ENCODE measurements around the gene PCBD1.

Gene PCBD1

DNA sequence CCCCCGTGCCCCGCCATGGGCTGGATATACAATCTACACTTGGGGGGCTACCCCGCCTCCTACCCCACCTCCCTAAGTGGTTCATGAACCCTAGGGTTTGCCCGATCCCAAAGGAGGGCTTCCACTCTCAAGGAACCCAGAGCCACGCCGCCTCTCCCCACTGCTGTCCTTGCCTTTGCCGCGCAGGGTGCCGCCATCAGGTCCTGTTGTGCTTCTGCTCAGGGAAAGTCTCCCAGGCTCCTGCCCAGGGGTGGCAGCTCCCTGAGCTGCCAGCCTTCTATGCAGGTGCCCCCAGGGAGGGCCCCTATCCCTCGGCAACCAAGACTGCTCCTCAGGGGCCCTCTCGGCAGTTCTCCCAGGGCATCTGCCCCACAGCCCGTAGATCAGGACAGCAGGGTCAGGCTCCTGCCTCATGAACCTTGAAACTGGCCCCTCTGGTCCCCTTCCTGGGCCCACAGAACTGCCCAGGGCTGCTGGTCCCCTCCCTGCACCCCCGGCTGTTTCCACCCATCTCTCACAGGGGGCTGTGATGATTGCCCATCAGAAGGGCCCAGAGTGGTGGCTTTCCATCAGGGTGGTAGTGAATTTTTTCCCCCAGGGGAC lies 13.0 kb upstream of the PCBD1 start:
- no peak for DNase-seq

GRCh38 chr10:70899096-70899495 lies 10.7 kb upstream of the PCBD1 start:
- no peak for DNase-seq

DNA sequence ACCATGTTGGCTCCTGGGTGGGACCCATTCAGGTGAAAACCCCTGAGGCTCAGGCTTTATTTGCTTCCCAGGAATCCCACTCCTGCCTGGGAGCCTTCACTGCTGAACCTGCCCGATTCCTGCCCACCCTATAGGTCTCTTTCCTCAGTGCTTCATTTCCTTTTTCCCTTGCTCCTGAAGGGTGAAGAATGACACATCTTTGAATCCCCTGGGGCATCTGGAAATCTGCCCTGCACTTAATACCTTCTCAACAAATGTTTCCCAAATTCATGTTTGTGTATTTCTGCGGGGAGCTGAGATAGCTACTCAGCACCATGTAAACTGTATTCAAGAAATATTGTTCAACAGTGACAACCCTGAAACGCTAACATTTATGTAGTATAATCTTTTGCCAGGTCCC lies 10.3 kb upstream of the PCBD1 start:
- no peak for DNase-seq

- no peak for DNase-seq
Measured at GRCh38 chr10:70896551-70896950, 8.2 kb upstream of the PCBD1 start.

- no peak for DNase-seq
Measured at GRCh38 chr10:70894416-70894815, 6.1 kb upstream of the PCBD1 start.

- no peak for DNase-seq
Measured at GRCh38 chr10:70893227-70894006, 5.1 kb upstream of the PCBD1 start.

DNA sequence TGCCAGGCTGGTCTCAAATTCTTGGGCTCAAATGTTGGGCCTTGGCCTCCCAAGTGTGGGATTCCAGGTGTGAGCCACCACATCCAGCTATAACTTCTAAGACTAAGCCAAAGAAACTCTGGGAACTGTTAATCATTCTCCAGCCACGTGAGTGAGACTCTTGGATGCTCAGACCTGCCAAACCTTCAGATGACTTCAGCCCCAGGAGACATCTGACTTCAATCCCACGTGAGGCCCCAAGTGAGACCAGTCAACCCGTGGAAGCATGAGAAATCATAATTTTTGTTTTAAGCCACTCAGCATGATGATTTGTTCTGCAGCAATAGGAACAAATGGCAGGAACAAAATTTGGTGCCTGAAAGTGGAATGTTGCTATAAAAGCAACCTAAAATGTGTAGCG lies 4.3 kb upstream of the PCBD1 start:
- no peak for DNase-seq

DNA sequence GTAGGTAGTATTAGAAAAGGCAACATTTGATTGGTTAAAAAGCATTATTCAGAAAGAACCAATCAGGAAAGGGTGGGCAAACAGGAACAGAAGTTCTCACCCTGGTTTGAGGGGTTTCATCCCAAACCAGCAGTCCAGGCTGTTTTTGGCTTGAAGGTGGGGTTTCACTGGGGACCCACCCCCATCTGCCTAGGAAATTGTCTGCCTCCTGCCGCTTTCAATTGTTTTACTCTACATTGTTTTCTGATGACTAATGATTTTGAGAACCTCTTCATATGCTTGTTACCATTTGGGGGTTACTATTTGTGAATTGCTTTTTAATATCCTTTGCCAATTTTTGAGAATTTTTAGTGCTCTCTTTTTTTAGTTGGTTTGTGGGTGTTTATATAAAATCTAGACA lies 3.3 kb upstream of the PCBD1 start:
- DNase-seq: no peak

DNA sequence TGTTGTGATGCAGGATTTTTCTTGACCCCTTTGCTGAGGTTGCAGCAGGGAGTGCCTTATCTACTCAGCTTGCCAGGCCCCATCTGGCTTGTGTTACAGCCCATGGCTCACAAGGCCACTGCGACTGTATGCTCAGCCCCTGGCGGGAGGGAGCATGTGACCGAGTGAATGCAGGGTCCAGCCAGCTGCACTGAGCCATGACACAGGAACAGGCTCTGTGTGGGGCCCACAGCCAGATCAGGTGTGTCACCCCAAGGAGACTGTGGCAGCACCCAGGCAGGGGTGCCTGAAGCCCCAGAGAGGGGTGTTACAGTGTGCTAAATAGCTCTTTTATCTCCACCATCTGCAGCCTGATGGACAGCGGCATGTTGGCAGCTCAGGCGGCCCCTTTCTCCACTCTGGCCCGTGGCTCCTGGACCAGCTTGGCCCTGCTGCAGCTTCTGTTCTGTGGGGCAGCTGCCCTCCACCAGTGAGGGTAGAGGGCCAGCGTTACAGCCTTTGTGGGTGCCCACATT lies 2.6 kb upstream of the PCBD1 start:
- DNase-seq: no peak

- DNase-seq: no peak
Measured at GRCh38 chr10:70889291-70889690, 926 bp upstream of the PCBD1 start.

- DNase-seq: no peak
Measured at GRCh38 chr10:70886921-70887665, 1.3 kb downstream of the PCBD1 start.

DNA sequence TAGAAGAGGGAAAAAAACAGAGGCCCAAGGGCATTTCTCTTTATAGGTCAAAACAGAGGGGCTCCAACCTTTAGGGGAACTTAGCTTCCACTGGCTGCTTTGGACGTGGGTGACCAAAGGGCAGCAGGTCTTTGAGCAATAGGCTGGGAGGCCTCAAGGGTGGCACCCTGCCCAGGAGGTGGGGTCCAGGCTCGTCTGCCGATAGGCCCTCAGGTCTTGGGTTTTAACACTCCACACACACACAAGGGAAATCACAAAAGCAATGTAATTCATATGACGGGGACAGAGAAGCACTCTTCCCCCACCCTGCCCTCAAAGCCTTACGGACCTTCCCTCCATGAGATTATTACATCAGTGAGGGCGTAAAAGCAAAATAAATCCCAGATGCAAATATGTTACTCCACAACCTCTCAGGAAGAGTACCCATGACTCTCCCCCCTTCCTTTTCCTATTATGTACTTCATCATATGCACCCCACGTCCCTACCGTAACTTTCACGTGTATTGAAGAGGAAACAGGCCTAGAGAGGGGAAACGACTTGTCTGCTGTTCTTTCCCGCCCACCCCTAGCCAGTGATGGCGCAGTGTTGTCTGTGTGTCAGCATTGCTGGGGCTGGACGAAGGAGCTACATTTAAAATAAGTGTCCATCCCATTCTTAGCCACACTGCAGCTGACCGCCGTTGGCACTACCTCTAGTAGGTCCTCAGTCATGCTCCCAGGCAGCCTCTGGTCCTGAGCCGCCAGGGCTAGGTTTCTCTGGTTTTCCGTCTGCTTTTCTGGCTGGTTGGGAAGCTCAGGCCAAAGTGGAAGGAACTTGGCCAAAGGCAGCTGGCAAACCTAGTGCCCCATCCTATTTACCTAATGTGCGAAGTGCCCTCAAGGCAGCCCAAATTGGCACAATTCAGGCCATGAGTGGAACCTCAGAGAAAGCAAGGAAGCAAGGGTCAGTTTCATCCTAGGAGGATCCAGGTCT lies 2.1 kb downstream of the PCBD1 start:
- no peak for DNase-seq

DNA sequence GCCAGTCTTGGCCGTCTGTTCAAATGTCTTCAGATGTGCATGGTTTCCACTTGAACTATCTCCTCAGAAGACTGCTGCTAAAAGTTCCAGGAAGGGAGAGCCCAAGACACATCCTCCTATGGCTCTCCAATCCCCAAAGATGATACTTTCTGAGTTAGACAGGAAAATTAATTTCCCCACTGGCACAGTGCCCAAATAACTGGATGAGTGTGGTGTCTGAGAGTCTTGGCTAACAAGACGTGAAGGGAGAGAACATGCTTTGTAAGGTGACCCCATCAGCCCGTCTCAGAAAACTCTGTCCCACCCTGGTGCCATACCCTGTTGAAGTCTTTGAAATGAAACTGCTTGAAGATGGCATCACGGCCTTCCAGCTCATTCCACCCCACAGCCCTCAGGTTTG lies 2.9 kb downstream of the PCBD1 start:
- no peak for DNase-seq

GRCh38 chr10:70884741-70885140 lies 3.6 kb downstream of the PCBD1 start:
- DNase-seq: no peak

- peak; percentile 21 to 79 (median 63) for DNase-seq
Measured at GRCh38 chr10:70880077-70880534, 8.3 kb downstream of the PCBD1 start.

DNA sequence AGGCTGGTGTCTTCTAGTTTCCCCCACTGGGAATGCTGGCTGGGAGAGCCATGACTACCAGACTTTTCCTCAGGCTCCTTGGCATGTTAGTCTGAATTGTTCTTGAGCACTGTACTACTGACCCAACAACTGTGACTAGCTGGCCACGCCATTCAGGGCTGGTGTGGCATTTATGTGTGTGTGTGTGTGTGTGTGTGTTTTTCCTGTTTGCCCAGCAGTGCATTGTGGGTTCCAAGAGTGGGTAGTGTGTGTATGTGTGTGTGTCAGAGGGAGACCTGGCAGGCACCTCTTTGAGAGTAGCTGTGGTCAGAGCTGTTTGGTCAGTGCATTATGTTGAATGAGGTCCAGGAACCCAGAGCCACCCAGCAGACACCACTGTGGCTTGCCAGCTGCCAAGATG lies 9.2 kb downstream of the PCBD1 start:
- DNase-seq: no peak

DNA sequence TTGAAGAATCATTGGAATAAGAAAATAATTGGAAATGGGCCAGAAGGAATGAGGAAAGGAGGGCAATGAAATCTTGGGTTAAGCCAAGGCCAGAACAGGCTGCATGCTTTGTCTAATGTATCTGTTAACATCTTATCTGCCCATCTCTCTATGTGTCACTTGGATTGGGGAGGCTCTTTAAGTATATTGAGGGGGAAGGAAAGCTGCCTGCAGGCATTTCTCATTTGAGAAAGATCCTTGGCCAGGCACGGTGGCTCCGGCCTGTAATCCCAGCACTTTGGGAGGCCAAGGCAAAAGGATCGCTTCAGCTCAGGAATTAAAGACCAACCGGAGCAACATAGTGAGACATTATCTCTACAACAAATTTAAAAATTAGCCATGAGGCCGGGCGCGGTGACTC lies 14.3 kb downstream of the PCBD1 start:
- no peak for DNase-seq

- DNase-seq: no peak
Measured at GRCh38 chr10:70872291-70872690, 16.1 kb downstream of the PCBD1 start.

GRCh38 chr10:70866424-70866823 lies 21.9 kb downstream of the PCBD1 start:
- no peak for DNase-seq

GRCh38 chr10:70864935-70865334 lies 23.4 kb downstream of the PCBD1 start:
- no peak for DNase-seq

GRCh38 chr10:70863470-70864160 lies 24.8 kb downstream of the PCBD1 start:
- no peak for DNase-seq

Measured in stimulated activated naive CD4-positive, alpha-beta T cell (primary cell).